Loucy (cell line): ENCODE measurements around the gene ARID1B.

Experiments
- H2AFZ ChIP-seq: fragments of 200-600 bp; sonication (generic); 2 replicates; pipeline ENCODE4 v1.6.0; 2016; ENCODE audit warnings: antibody characterized with exemption, mild to moderate bottlenecking, low read length, moderate library complexity
- H3F3A ChIP-seq: fragments of 200-600 bp; 2 replicates; pipeline ENCODE4 v1.6.0; 2016; ENCODE audit warnings: antibody characterized with exemption, low read depth, mild to moderate bottlenecking
- H3K27me3 ChIP-seq: fragments of 200-600 bp; sonication (generic); 2 replicates; pipeline ENCODE4 v1.6.1; 2014; ENCODE audit warnings: low read length, mild to moderate bottlenecking; ENCODE audit not compliant: insufficient read depth, poor library complexity, severe bottlenecking
- H3K36me3 ChIP-seq: fragments of 200-600 bp; sonication (generic); 2 replicates; pipeline ENCODE4 v1.6.1; 2016; ENCODE audit warnings: low read length; ENCODE audit not compliant: insufficient read depth
- H3K4me1 ChIP-seq: fragments of 200-600 bp; sonication (generic); 2 replicates; pipeline ENCODE4 v1.5.1; 2014; ENCODE audit warnings: low read length, mild to moderate bottlenecking; ENCODE audit not compliant: insufficient read depth, poor library complexity, severe bottlenecking
- H3K4me2 ChIP-seq: fragments of 200-600 bp; sonication (generic); 2 replicates; pipeline ENCODE4 v1.6.0; 2014; ENCODE audit warnings: antibody characterized with exemption, low read length, low read depth, mild to moderate bottlenecking; ENCODE audit not compliant: poor library complexity, severe bottlenecking
- H3K4me3 ChIP-seq: fragments of 200-600 bp; sonication (generic); 2 replicates; pipeline ENCODE4 v1.5.1; 2014; ENCODE audit warnings: low read length, mild to moderate bottlenecking, mixed read lengths; ENCODE audit not compliant: poor library complexity, severe bottlenecking
- H3K79me2 ChIP-seq: fragments of 200-600 bp; sonication (generic); 2 replicates; pipeline ENCODE4 v1.6.1; 2014; ENCODE audit warnings: low read length; ENCODE audit not compliant: insufficient read depth
- H3K9ac ChIP-seq: fragments of 200-600 bp; sonication (generic); 2 replicates; pipeline ENCODE4 v1.6.0; 2014; ENCODE audit warnings: mild to moderate bottlenecking, low read depth, low read length, moderate library complexity; ENCODE audit not compliant: poor library complexity, severe bottlenecking
- H3K9me2 ChIP-seq: fragments of 200-600 bp; sonication (generic); replicated peaks from 2 replicates; pipeline ENCODE4 v1.6.1; 2016; ENCODE audit warnings: low read depth, low read length, mixed read lengths
- H3K9me3 ChIP-seq: fragments of 200-600 bp; sonication (generic); 2 replicates; pipeline ENCODE4 v1.6.1; 2014; ENCODE audit warnings: mild to moderate bottlenecking, antibody characterized with exemption, low read length, low read depth; ENCODE audit not compliant: insufficient read depth
- H4K20me1 ChIP-seq: fragments of 200-600 bp; sonication (generic); 2 replicates; pipeline ENCODE4 v1.6.0; 2014; ENCODE audit warnings: antibody characterized with exemption, low read length, mild to moderate bottlenecking; ENCODE audit not compliant: insufficient read depth, poor library complexity, severe bottlenecking
- EZH2phosphoT487 ChIP-seq: fragments of 200-600 bp; IDR thresholded peaks from 2 replicates; pipeline ENCODE4 v1.6.1; 2018; ENCODE audit warnings: antibody characterized with exemption, mild to moderate bottlenecking, moderate library complexity, borderline replicate concordance
- TF ChIP-seq, protein P1 (sequence below): fragments of 200-600 bp; sonication (generic); conservative IDR thresholded peaks from 2 replicates; pipeline ENCODE4 v1.5.1; 2014; ENCODE audit warnings: mild to moderate bottlenecking, antibody characterized with exemption, low read length

The ARID1B gene

GRCh38 chr6:156919814-156920369 is 142.7 kb downstream of the ARID1B start:
- no peaks in the 10 kb centered on the region for H3K9me2 ChIP-seq
- no peak overlapping the region for H3K9ac ChIP-seq
- peaks cover 71% of the 10 kb centered on the region for H4K20me1 ChIP-seq
- no peak overlapping the region for H3K4me2 ChIP-seq
- no peaks in the 10 kb centered on the region for H3K27me3 ChIP-seq
- H3K4me3 ChIP-seq = no peak overlapping the region
- H3K4me1 ChIP-seq = no peaks in the 10 kb centered on the region
- no peak for TF ChIP-seq EZH2phosphoT487
- TF ChIP-seq, protein P1, sequence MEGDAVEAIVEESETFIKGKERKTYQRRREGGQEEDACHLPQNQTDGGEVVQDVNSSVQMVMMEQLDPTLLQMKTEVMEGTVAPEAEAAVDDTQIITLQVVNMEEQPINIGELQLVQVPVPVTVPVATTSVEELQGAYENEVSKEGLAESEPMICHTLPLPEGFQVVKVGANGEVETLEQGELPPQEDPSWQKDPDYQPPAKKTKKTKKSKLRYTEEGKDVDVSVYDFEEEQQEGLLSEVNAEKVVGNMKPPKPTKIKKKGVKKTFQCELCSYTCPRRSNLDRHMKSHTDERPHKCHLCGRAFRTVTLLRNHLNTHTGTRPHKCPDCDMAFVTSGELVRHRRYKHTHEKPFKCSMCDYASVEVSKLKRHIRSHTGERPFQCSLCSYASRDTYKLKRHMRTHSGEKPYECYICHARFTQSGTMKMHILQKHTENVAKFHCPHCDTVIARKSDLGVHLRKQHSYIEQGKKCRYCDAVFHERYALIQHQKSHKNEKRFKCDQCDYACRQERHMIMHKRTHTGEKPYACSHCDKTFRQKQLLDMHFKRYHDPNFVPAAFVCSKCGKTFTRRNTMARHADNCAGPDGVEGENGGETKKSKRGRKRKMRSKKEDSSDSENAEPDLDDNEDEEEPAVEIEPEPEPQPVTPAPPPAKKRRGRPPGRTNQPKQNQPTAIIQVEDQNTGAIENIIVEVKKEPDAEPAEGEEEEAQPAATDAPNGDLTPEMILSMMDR = no peak
- H3K79me2 ChIP-seq = peaks cover 96% of the 10 kb centered on the region
- H3K9me3 ChIP-seq = no peaks in the 10 kb centered on the region
- peaks cover 4% of the 10 kb centered on the region; the same call in 1 of the 2 replicates for H3K36me3 ChIP-seq
- H2AFZ ChIP-seq = no peak overlapping the region
- H3F3A ChIP-seq = no peaks in the 10 kb centered on the region

DNA sequence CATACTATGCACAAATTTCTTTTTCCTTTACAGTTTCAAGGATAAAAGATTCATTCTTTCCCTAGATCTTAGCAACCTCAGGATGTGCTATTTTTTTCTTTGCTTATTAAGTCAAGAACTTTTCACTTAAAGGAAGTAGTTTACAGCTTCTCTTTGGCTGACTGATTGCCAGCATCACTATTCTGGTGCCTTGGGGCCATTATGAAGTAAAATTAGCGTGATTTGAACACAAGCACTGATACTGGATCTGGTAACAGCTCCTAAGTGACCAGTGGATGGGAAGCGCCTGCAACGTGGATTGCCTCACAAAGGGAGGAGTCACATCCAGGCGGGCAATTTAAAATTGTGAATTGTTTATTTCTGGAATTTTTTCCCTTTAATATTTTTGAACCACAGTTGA is 147.1 kb downstream of the ARID1B start:
- no peak overlapping the region for H2AFZ ChIP-seq
- H3K4me1 ChIP-seq = peaks cover 3% of the 10 kb centered on the region
- H3K27me3 ChIP-seq = no peaks in the 10 kb centered on the region
- TF ChIP-seq, protein P1 = no peak
- TF ChIP-seq EZH2phosphoT487 = no peak
- no peak overlapping the region for H3K9ac ChIP-seq
- H3K4me3 ChIP-seq = no peak overlapping the region
- peaks cover 96% of the 10 kb centered on the region for H3K79me2 ChIP-seq
- no peaks in the 10 kb centered on the region for H3K9me3 ChIP-seq
- H3K9me2 ChIP-seq = no peaks in the 10 kb centered on the region
- no peaks in the 10 kb centered on the region for H3F3A ChIP-seq
- H3K4me2 ChIP-seq = no peak overlapping the region
- peaks cover 4% of the 10 kb centered on the region; the same call in 1 of the 2 replicates for H3K36me3 ChIP-seq
- H4K20me1 ChIP-seq = peaks cover 67% of the 10 kb centered on the region

DNA sequence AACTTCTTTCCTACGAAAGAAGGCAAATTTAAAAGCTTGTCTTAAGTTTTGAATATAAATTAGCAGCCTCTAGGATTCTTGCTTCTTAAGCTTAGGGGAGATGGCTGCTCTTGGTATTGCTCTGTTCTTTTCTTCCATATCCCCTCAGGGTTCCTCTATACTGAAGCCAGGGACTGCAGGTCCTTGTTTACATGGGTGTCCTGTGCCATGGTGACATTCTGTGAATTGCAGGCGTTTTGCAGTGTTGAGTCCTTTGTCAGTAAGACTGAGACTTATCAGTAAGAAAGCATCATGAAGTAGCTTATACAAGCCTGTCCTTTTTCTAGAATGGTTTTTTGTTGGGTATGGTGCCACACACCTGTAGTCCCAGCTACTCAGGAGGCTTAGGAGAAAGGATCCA is 147.8 kb downstream of the ARID1B start:
- Histone ChIP-seq H2AFZ (no peak overlapping the region), H3K4me3 (no peak overlapping the region), H3F3A (no peaks in the 10 kb centered on the region), H3K27me3 (no peaks in the 10 kb centered on the region), H3K4me1 (peaks cover 3% of the 10 kb centered on the region), H3K9ac (no peak overlapping the region), H3K9me2 (no peaks in the 10 kb centered on the region), H4K20me1 (peaks cover 59% of the 10 kb centered on the region), H3K4me2 (no peak overlapping the region), H3K79me2 (peaks cover 96% of the 10 kb centered on the region), H3K9me3 (no peaks in the 10 kb centered on the region), H3K36me3 (peaks cover under 1% of the 10 kb centered on the region; the same call in 1 of the 2 replicates)
- no peak for TF ChIP-seq EZH2phosphoT487
- TF ChIP-seq, protein P1 = no peak
